A549 (cell line): ENCODE data around the gene AGAP5.

Experiments
- CBX8 ChIP-seq: fragments of 200-600 bp; sonication (generic); IDR thresholded peaks from 2 replicates; pipeline ENCODE4 v1.6.1; 2016
- CEBPB ChIP-seq, 2 experiments: fragments of >200 bp in 1 of 2; sonication (Bioruptor Twin) in 1 of 2; formaldehyde crosslinking in 1 of 2; IDR thresholded peaks; 2 replicates each; pipeline ENCODE4 v1.6.1; 2012 to 2016
- CHD2 ChIP-seq: fragments of 150-350 bp; IDR thresholded peaks from 2 replicates; pipeline ENCODE4 v1.6.1; 2014; ENCODE audit warnings: low read length; ENCODE audit not compliant: partially characterized antibody
- CTCF ChIP-seq: fragments of >200 bp; sonication (Bioruptor Twin); formaldehyde crosslinking; IDR thresholded peaks from 3 replicates; pipeline ENCODE4 v1.5.1; 2016
- EHF ChIP-seq: fragments of 250-450 bp; sonication (Bioruptor Pico); IDR thresholded peaks from 2 replicates; pipeline ENCODE4 v1.5.0; 2020; ENCODE audit warnings: mild to moderate bottlenecking
- EHMT2 ChIP-seq: fragments of 200-600 bp; sonication (generic); IDR thresholded peaks from 2 replicates; pipeline ENCODE4 v1.6.1; 2016; ENCODE audit warnings: antibody characterized with exemption, low read depth, mild to moderate bottlenecking, moderate library complexity
- EP300 ChIP-seq, 2 experiments: fragments of >200 bp; sonication (Bioruptor Twin); formaldehyde crosslinking; IDR thresholded peaks; 2 replicates in 1 of 2; 3 replicates in 1 of 2; pipeline ENCODE4 v1.6.1; 2016 to 2017
- HOXA7 ChIP-seq: fragments of 250-450 bp; sonication (Bioruptor Pico); IDR thresholded peaks from 2 replicates; pipeline ENCODE4 v1.5.0; 2020; ENCODE audit warnings: mild to moderate bottlenecking, moderate library complexity
- KDM1A ChIP-seq: fragments of 200-600 bp; sonication (generic); IDR thresholded peaks from 2 replicates; pipeline ENCODE4 v1.6.1; 2016; ENCODE audit warnings: low read depth, mild to moderate bottlenecking
- MAX ChIP-seq: IDR thresholded peaks from 2 replicates; pipeline ENCODE4 v1.6.1; 2012
- NPAS2 ChIP-seq: fragments of 250-450 bp; sonication (Bioruptor Pico); IDR thresholded peaks from 2 replicates; pipeline ENCODE4 v1.8.0; 2022; ENCODE audit warnings: mild to moderate bottlenecking, moderate library complexity, borderline replicate concordance
- POLR2A ChIP-seq: IDR thresholded peaks from 2 replicates; pipeline ENCODE4 v1.6.1; 2012; ENCODE audit warnings: mild to moderate bottlenecking, low read length
- RFX5 ChIP-seq: fragments of 450-650 bp; IDR thresholded peaks from 2 replicates; pipeline ENCODE4 v1.7.1; 2014; ENCODE audit warnings: antibody characterized with exemption, mild to moderate bottlenecking, moderate library complexity

GRCh38 chr10:73653701-73654100 lies 44.2 kb downstream of the AGAP5 start:
- TF ChIP-seq RFX5 (no peak), CTCF (peak; percentile 26; the same call in 2 of the 3 replicates), CBX8 (no peak), POLR2A (no peak), KDM1A (no peak), EP300 (IDR thresholded peaks at IDR 0.05) (no peak), EHMT2 (no peak), EHF (CRISPR knock-in tag) (no peak), MAX (no peak), NPAS2 (CRISPR knock-in tag) (no peak), CEBPB (IDR thresholded peaks at IDR 0.05) (no peak), CHD2 (no peak), HOXA7 (CRISPR knock-in tag) (no peak)
